Activated T-cell treated with anti-CD3 and anti-CD28 coated beads, Interleukin-2, amount 50 U/mL, for 48 hours (primary cell): ENCODE measurements around the gene MAIP1.

Source experiments
- DNase-seq, 2 experiments: peaks; one replicate each; pipeline ENCODE4 v3.0.0-alpha.2; 2020

The MAIP1 gene

GRCh38 chr2:199992296-199992695, 36.9 kb downstream of the MAIP1 start:
- no peak for DNase-seq

- DNase-seq, result no peak
Measured at GRCh38 chr2:199994371-199994770, 39.0 kb downstream of the MAIP1 start.

GRCh38 chr2:199994896-199995295, 39.5 kb downstream of the MAIP1 start:
- no peak for DNase-seq

- DNase-seq, result no peak
Measured at GRCh38 chr2:199997296-199997695, 41.9 kb downstream of the MAIP1 start.

GRCh38 chr2:199999166-199999565, 43.8 kb downstream of the MAIP1 start:
- DNase-seq, result no peak

GRCh38 chr2:200000444-200001163, 45.2 kb downstream of the MAIP1 start:
- no peak for DNase-seq

- DNase-seq, result no peak
Measured at GRCh38 chr2:200003444-200003843, 48.1 kb downstream of the MAIP1 start.

- DNase-seq, result no peak
Measured at GRCh38 chr2:200005675-200006074, 50.3 kb downstream of the MAIP1 start.

DNA sequence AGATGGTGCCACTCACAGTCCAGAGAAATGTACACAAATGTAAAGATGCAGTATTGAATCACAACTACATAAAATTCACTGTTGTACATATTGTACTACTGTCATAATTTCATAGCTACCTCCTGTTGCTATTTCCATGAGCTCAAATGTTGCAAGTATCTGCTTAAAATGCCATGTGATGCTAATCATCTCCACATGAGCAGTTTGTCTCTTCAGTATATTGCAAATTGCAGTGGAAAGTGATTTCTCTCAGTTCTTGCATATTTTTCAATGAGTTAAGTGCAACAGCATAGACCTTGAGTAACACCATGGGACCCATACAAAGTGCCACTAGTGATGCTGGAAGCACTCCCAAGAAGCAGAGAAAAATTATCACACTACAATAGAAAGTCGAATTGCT, 51.9 kb downstream of the MAIP1 start:
- DNase-seq, result no peak

DNA sequence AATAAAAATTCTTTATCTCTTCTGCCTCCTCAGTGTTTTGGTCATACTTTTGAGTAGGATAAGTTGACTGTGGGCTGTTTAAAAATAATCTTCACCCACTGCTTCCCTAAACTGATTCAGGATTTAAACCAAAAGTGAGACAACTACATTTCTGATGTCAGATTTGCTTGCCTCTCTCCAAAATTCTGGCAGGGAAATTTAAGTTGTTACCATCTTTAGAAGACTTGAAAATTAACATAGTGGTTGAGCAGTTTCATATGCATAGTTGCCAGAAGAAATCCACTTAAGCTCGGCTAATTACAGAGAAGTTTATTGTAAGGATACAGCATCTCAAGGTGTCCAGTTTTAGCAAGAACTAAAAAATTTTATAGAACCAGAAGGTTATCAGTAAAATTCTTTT, 57.0 kb downstream of the MAIP1 start:
- DNase-seq, result no peak
